NCI-H2107 (cell line): Measurements from ENCODE around the gene VAMP8.

Experiments used
- DNase-seq: peaks from one replicate; lab custom pipeline; 2025; lab: John Stamatoyannopoulos, UW

VAMP8 gene

DNA sequence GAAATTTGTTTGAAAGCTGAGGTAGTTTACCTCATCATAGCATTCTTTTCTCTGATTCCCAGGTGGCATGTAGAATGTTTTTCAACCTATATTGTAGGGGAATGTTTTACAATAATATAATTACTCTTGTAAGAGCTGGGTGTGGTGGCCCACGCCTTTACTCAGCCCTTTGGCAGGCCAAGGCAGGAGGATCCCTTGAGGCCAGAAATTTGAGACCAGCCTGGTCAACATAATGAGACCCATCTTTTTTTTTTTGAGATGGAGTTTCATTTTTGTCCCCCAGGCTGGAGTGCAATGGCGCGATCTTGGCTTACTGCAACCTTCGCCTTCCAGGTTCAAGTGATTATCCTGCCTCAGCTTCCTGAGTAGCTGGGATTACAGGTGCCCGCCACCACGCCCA lies 42.2 kb downstream of the VAMP8 start:
- DNase-seq, result no peak

- DNase-seq, result no peak
These were observed 44.0 kb downstream of the VAMP8 start for GRCh38 chr2:85621338-85621737.

GRCh38 chr2:85623991-85624390 lies 46.6 kb downstream of the VAMP8 start:
- DNase-seq, result no peak

- DNase-seq, result no peak
These were observed 51.3 kb downstream of the VAMP8 start for GRCh38 chr2:85628658-85629057.

GRCh38 chr2:85631316-85631715 lies 53.9 kb downstream of the VAMP8 start:
- DNase-seq, result no peak
